HG02884 (cell line): Measurements from ENCODE around the gene MMP23B.
A peak's percentile ranks its signal among the peaks of the same experiment; 100 is the strongest.
"Not testable (repeated sequence)": the region's sequence is repeated elsewhere in the genome, so short reads cannot be mapped to it uniquely, and the experiment has no call there.

Experiments used
- ATAC-seq: cut with Tn5 transposase; IDR thresholded peaks from one replicate; pipeline ENCODE4 v1.9.1; 2021; ENCODE audit warnings: mild to moderate bottlenecking, moderate library complexity; ENCODE audit not compliant: unreplicated experiment

MMP23B gene

DNA sequence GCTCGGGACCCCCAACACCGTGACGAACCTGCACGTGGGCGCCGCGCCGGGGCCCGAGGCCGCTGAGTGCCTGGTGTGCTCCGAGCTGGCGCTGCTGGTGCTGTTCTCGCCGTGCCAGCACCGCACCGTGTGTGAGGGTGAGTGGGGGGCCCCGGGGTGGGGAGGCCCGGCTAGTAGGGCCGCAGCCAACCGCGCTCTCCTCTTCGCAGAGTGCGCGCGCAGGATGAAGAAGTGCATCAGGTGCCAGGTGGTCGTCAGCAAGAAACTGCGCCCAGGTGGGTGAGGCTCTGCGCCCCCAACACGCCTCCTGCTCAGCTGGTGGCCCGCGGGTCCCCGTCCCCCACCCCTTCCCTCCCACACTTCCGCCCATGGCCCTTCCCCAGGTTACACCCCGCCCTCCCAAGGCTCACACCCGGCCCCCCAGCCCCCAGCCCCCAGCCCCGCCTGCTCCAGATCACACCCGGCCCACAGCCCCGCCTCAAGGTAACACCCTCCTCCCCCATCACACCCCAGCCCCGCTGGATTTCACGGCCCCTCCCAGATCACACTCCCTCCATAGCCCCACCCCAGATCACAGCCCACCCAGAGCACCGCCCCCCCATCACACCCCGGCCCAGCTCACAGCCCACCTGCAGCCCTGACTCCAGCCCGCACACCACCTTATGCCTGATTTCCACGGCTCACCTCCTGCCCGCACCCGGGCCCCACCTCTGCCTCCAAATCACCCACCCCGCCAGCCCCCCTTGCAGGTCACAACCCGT, 2.4 kb upstream of the MMP23B start:
- ATAC-seq, result no peak

DNA sequence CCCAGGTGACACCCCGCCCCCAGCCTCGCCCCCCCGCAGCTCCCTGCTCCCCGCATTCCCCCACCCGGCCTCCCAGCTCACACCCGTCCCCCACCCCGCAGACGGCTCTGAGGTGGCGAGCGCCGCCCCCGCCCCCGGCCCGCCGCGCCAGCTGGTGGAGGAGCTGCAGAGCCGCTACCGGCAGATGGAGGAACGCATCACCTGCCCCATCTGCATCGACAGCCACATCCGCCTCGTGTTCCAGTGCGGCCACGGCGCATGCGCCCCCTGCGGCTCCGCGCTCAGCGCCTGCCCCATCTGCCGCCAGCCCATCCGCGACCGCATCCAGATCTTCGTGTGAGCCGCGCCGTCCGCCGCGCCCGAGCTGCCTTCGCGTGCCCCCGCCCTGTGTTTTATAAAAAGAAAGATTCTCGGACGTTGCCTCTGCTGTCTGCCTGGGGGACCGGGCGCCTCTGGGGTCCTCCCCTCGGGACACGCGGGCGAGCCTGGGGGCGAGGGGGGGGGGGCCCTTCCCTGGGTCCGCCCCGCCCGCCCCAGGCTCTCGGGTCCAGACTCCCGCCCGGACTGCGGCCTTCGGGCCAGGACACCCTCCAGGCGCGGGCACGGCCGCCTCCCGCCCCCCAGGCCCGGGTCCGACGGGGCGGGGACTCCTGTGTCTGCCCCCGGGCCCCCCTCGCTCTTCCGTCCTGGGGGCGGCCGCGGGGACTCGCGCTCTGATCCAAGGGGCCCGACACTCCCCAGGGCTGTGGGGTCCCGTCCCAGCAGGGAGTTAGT, 1.6 kb upstream of the MMP23B start:
- no peak for ATAC-seq

DNA sequence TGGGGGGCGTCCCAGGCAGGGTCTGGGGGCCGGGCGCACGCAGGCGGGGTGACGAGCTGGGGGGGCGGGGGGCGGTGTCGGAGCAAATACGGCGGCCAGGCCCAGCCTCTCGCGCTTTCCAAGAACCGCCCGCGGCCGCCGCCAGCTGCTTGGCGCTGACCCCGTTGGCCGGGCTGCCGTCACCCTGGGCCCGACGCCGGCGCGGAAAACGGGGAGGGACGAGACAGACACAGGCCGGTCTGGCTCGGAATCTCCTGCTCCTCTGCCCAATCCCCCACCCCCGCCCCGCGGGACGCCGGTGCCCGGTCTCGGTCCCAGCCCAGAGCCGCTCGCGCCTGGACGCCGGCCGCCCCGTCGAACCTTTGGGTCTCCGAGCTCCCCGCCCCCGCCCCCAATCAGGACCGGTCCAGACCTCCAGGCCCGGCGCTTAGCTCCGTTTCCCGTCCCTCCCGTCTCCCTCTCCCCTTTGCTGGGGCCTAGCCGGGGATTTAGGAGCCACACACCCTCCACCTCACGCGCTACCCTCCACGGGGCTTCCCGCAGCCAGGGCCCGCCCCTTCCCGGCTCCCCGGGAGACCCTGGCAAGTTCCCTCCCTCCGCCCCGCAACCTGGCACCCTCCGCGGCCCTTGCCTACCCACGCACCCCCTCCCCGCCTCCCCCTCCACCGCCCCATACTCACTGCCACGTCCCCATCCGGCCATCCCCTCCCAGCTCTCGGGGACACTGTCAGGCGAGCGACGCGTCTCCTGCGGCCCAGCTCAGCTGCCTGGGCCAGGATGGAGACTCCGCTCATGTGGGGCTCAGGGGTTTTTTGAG, 800 bp upstream of the MMP23B start:
- no peak for ATAC-seq

DNA sequence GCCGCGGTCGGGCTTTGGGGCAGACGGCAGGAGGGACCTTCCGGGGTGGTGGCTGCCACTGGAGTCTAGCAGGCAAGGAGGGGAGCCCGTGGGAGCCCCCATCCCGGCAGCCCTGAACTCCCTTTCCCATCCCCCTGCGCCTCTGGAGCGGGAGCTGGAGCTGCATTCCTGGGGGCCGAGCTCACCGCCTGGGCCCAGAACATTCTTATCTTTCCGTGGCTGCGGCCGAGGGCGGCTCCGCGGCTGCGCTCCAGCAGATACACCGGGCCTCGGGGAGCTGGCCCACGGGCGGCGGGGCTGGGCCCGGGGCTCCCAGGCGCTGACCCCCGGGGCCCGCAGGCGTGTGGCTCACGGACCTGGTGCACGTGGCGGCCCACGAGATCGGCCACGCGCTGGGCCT, 1.4 kb downstream of the MMP23B start:
- not testable (repeated sequence) for ATAC-seq

DNA sequence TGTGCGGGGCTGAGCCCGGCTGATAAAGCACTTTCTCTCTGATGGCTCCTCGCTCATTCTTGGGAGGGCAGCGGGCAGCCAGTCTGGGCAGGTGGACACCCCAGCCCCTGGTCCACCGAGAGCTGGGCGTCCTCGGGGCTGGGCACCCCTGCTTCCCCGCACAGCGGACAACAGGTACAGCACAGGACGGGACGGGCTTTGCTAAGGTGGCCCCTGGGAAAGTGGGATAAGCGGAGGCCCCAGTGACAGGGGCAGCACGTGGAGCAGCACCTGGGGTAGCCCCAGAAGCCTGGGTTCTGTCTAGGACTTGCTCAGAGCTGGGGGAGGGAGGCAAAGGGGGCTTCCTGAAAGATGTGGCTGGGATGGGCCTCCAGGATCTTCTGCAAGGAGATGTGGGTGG, 2.6 kb downstream of the MMP23B start:
- ATAC-seq, result not testable (repeated sequence)

DNA sequence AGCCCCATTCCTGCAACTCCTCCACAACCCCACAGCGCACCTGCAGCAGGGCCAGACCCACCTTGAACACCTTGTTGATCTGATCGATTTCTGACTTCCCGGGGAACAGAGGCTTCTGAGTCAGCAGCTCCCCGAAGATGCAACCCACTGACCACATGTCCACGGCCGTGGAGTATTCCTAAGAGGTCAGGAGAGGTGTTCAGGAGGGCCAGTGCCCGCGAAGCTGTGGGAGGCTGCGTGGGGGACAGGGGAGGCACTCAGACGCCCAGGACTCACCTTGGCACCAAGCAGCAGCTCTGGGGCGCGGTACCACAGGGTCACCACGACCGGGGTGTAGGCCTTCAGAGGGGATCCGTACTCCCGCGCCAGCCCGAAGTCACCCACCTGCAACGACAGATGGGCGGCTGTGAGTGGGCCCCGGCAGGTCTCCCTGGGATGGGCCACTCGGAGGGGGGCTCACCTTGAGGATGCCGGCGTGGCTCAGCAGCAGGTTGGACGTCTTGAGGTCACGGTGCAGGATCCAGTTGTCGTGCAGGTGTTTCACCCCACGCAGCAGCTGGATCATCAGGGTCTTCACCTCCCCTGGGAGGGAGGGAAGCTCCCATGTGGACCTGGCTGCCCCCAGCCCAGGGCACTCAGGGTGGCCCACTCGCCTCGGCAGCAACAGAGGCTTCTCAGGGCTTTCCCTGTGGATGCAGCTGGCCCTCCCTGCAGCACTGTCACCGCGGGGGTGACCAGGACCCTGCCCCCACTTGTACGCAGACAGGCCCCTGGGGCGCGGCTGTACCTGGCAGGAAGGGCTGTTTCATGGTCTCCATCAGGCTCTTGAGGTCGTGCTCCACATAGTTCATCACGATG, 4.9 kb downstream of the MMP23B start:
- not testable (repeated sequence) for ATAC-seq

DNA sequence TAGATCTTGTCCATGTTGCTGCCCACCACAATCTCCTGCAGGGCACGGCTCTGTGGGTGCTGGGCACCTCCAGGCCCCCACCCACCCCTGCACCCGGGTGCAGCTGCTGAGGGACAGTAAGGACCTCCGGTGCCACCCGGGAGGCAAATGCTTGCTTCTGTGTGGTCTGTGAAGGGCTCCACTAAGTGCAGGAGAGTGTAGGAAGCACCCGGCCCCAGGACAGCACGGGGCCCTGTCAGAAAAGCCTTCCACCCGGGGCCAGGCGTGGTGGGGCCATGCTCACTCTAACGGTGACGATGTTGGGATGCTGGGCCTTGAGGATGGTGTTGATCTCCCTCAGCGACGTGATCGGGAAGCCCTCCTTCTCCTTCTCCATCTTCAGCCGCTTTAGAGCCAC, 5.5 kb downstream of the MMP23B start:
- not testable (repeated sequence) for ATAC-seq

DNA sequence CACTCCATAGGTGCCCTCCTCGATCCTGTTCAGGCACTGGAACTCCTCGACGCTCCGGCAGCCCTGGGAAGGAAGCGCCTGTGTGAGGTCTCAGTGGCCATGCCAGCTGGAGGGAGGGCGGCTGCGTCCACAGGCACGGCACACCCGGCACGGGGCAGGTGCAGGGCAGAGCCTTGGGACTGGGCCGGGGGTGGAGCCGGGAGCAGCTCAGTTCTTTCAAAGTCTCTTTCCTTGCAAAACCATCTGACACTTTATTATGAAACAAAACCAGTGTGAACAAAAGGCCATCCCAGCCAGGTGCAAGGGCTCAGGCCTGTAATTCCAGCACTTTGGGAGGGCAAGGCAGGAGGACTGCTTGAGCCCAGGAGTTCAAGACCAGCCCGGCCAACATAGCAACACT, 6.6 kb downstream of the MMP23B start:
- not testable (repeated sequence) for ATAC-seq

DNA sequence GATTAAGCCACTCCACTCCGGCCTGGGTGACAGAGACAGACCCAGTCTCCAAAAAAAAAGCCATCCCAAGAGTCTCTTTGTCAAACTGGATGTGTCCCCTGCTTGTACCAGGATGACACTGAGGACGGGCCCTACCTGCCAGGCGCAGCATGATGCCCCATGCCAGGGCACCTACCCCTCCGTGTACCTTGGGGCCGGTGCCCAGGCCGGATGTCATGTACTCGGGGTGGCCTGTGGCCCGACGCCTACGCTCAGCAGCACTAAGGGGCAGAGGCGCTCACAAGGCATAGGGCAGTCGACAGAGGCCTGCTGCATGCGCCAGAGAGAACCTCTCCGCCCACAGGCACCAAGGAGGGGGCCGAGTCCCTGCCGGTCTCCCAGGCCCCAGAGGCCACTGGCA, 7.4 kb downstream of the MMP23B start:
- ATAC-seq, result not testable (repeated sequence)

DNA sequence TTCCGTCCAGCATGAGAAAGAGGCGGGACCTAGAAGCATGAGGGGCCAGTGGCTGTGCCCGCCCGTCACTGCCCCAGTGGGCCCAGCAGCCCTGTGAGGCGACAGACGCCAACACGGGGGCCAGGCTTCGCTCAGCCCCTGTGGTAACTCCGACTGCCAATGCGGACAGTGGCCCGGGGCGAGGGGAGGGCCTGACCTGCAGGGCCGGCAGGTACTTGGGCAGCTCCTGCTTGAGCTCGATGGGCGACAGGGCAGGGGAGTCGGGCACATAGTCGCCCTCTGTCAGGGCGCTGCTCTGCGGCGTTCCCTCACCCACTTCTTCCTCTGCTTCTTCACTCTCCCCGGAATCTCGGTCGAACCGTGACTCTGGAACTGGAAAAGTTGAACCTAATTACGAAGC, 8.1 kb downstream of the MMP23B start:
- ATAC-seq, result not testable (repeated sequence)

DNA sequence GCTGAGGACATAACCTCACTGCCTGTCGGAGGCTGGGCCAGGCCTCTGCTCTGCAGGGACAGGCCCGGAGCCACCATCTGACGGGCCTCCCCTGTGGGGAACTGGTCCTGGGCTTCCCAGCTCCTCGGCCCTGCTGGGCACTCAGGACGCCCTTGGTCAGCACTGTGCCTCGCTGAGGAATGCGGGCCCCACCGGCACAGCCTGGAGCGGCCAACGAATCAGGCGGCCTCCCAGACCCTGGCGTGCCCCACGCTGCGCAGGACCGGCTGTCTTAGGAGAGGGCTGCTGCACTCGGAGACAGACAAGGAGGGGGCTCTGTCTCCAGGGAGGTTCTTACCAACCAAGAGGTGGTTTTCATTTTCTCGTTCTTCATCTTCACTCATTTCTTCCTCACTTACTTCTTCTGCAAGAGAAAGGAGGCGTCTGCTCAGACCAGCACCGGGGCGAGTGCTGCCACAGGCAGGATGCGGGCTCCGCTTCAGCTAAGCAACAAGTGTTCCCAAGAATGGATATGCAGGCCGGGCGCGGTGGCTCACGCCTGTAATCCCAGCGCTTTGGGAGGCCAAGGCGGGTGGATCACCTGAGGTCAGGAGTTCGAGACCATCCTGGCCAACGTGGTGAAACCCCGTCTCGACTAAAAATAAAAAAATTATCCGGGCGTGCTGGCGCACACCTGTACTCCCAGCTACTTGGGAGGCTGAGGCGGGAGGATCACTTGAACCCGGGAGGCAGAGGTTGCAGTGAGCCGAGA, 8.9 kb downstream of the MMP23B start:
- ATAC-seq, result not testable (repeated sequence)

DNA sequence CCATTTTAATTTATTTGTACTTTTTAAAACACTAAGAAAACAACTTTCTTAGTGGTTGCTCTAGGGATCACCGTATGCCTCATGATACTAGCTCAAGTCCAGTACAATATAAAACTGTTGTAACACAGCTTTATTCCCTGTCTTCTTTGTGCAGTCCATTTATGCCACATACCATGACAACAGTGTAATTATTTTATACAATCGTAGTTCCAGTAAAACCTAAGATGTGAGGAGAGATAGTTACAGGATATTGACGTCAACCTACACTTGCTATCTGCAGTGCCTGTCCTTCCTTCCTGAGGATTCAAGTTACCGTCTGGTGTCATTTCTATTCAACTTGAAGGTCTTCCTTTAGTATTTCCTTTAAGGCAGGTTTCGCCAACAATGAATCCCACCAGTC, 14.4 kb downstream of the MMP23B start:
- not testable (repeated sequence) for ATAC-seq

DNA sequence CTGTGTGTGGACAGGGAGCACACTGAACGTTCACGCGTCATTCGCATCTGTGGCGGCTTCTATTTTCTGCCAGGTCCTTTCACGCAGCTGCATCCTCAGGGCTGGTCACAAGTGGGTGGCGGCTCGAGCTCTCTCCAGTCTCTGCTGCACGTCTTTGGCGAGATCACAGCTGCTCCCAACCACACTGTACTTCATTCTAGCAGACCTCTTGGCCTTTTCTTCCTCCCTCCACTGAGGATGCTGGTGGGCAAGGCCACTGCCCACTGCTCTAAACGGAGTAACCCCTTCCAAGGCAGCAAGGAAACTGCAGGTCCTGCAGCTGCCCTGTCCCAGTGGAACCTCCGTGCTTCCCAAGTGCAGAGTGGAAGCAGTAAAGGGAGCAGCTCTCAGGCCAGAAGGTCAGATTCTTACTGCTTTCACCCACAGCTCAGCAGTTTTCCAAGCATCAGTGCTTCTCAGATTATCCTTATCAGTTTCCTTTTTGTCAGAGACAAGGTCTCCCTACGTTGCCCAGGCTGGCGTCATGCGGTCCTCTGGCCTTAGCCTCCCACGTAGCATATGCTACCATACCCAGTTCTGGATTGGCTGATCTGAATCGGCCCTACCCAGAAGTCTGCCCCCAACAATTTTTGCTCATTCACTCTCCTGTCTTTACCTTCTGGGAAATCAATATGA, 15.7 kb downstream of the MMP23B start:
- not testable (repeated sequence) for ATAC-seq

DNA sequence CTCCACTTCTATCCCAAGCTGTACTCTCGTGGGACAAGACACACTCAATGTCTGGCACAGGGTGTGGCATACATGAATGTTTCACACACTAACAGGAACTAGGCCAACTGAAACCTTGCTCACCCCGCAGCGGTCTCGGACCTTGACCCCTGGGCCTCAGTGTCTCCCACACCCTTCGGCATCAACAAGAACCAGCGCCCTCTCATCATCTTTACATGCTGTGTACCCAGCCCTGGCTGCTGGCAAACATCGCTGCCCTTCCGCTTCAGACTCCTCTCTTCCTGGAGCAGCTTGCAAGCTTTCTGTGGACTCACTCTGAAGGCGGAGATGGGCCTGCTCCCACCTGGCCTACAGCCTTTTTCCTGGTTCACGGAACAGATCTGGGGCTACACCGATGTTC, 16.3 kb downstream of the MMP23B start:
- not testable (repeated sequence) for ATAC-seq

DNA sequence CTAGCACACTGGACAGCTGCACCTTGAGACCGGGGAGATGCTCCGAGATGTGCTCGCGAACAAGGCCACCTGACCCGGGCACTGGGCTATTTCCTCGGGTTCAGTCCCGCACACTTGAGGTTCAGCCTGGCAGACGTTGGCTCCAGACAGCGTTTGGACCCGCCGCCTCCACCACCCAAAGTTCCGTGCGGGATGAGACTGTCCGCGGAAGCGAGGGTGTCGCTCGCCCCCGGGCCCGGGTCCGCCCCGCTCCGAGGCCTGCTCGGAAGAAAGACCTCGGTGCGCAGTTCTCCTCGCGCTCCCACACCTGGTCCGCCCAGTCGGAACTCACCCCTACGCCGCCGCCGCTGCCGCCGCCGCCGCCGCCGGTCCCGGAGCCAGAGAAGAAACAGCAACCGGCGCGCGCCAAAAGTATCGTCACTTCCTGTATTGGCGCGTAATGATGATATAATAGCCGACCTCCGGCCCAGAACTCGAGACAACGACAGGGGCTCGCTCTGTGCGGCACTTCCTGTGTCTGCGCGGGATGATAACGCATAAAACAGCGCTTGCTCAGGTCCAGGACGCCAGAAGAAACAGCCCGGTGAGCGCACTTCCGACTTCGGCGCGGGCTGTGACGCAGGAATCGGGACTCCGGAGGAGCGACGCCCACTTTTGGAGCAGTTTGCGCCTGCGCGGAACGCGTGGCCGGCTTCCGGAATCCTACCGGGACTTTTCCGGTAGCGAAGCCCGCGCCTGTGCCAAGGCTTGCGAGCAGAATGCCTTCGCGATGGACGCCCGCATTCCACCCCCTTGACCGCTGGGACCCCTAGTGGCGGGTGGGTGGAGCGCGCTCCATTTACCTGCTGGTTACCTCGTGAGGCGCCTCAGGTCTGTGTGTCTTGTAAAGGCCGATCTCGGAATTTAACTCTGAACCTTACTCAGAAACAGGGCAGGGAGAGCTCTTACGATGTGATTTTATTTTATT, 26.9 kb downstream of the MMP23B start, which contains the start of gene CDK11B:
CDK11B (minus strand) TSS at position 422 of the 967 bp plus-strand sequence. CDS start 1,519 bp downstream, outside the sequence.
- peak; percentile 79 for ATAC-seq

DNA sequence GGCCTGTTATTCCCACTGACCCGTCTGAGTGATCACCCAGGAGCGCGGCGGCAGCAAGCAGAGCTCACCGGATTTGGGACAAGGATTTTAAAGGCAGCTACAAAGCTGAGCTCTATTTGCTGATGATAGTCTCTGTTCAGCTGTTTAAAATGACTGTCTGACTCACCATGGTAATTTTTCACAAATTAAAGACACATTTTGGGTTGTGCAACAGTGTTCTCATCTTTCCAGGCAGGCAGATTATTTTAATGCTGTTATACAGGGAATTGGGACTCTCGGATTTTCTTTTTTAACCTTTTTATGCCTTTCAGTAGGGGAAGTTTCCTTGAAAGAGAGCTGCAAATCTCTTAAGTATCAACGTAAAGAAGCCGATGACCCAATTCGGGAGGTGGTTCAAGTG, 30.4 kb downstream of the MMP23B start:
- not testable (repeated sequence) for ATAC-seq

DNA sequence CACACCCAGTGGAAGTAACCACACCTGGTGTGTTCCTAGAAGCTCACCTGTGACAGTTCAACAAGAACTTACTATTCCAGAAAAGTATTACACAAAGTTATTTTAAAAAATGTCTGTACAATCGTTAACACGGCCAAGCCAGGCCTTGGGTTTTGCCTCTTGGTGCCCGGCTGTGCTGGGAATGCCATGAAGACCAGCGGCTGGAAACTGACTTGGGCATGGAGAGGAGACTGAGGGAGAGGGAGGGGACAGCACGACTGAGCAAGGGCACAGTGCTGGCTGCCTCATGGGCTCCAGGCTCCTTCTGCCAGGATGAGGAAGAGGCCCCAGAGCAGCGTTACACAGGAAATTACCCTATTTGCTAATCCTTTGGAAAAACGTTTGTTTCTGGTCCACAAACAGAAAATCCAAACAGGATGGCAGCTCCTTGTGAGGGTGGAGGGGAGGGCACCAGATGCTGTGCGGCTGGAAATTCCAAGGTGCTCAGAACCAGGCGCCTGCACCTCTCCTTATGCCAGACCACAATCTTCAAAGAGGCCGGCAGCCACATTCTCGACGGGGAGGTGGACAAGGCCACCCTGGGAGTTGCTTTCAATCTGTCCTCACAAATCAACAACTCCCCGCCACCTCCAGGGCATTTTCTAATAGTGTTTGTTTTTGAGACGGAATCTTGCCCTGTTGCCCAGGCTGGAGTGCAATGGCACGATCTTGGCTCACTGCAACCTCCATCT, 31.0 kb downstream of the MMP23B start:
- ATAC-seq, result not testable (repeated sequence)
